Liver (tissue), 3 donors: ENCODE data around the gene TRPM8.
A peak's percentile ranks its signal among the peaks of the same experiment; 100 is the strongest.

Source experiments
- FOXA1 ChIP-seq: IDR thresholded peaks from 2 replicates; pipeline ENCODE4 v1.6.1; 2016; ENCODE audit warnings: antibody characterized with exemption
- FOXA2 ChIP-seq: IDR thresholded peaks from 2 replicates; pipeline ENCODE4 v1.6.1; 2016; ENCODE audit warnings: antibody characterized with exemption
- HNF4G ChIP-seq: IDR thresholded peaks from 2 replicates; pipeline ENCODE4 v1.6.1; 2016; ENCODE audit warnings: antibody characterized with exemption
- JUND ChIP-seq, 2 donors: IDR thresholded peaks; 2 replicates each; pipeline ENCODE4 v1.6.1; 2016; ENCODE audit warnings: antibody characterized with exemption in 2 of 2
- RAD21 ChIP-seq, 2 donors: IDR thresholded peaks; 2 replicates each; pipeline ENCODE4 v1.6.1; 2016; ENCODE audit warnings: antibody characterized with exemption in 2 of 2, mild to moderate bottlenecking in 2 of 2
- RXRA ChIP-seq, 2 donors: IDR thresholded peaks; 2 replicates each; pipeline ENCODE4 v1.6.1; 2017 to 2018; ENCODE audit warnings: antibody characterized with exemption in 2 of 2, mild to moderate bottlenecking in 1 of 2
- SP1 ChIP-seq: IDR thresholded peaks from 2 replicates; pipeline ENCODE4 v1.6.1; 2018; ENCODE audit warnings: antibody characterized with exemption, mild to moderate bottlenecking
- TAF1 ChIP-seq: conservative IDR thresholded peaks from 2 replicates; pipeline ENCODE4 v1.6.1; 2016; ENCODE audit warnings: antibody characterized with exemption, mild to moderate bottlenecking
- YY1 ChIP-seq: IDR thresholded peaks from 2 replicates; pipeline ENCODE4 v1.6.1; 2016; ENCODE audit warnings: antibody characterized with exemption, mild to moderate bottlenecking
- TF ChIP-seq, protein P1 (sequence below): fragments of 150-350 bp; IDR thresholded peaks from 2 replicates; pipeline ENCODE4 v1.5.1; 2017; ENCODE audit warnings: improper control_type of control experiment, low read depth, low read length; ENCODE audit not compliant: missing input control
- TF ChIP-seq, protein P2 (sequence below): IDR thresholded peaks from 2 replicates; pipeline ENCODE4 v1.6.1; 2016; ENCODE audit warnings: antibody characterized with exemption
- TF ChIP-seq, protein P3 (sequence below): IDR thresholded peaks from 2 replicates; pipeline ENCODE4 v1.6.1; 2016; ENCODE audit warnings: antibody characterized with exemption, mild to moderate bottlenecking
- donor health status: healthy.
- donor health status: healthy.

DNA sequence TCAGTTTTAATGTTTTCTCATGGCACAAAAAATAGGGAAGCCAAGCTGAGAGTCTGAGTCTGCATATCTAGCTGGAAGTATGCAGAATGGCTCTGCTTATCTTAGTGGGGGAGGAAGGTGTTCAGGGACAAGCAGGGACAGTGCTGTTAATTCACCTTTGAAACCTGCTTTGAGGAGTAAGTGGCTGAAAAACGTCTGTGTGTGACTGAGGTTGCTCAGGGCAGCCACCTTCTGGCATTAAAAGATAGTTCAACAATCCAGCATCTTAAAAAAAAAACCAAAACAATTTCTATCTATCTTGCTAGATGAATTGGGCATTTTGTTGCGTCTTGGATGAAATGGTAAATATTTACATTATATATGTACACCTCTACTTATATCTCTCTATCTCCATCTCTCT is 2.0 kb upstream of the TRPM8 start:
- TF ChIP-seq, protein P1, sequence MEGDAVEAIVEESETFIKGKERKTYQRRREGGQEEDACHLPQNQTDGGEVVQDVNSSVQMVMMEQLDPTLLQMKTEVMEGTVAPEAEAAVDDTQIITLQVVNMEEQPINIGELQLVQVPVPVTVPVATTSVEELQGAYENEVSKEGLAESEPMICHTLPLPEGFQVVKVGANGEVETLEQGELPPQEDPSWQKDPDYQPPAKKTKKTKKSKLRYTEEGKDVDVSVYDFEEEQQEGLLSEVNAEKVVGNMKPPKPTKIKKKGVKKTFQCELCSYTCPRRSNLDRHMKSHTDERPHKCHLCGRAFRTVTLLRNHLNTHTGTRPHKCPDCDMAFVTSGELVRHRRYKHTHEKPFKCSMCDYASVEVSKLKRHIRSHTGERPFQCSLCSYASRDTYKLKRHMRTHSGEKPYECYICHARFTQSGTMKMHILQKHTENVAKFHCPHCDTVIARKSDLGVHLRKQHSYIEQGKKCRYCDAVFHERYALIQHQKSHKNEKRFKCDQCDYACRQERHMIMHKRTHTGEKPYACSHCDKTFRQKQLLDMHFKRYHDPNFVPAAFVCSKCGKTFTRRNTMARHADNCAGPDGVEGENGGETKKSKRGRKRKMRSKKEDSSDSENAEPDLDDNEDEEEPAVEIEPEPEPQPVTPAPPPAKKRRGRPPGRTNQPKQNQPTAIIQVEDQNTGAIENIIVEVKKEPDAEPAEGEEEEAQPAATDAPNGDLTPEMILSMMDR, result peak; percentile 21
- peak; percentile 50 to 60 for TF ChIP-seq RAD21 (IDR thresholded peaks at IDR 0.05)
- no peak for TF ChIP-seq FOXA1
- TF ChIP-seq SP1, result no peak
- TF ChIP-seq HNF4G, result no peak
- TF ChIP-seq, protein P2, sequence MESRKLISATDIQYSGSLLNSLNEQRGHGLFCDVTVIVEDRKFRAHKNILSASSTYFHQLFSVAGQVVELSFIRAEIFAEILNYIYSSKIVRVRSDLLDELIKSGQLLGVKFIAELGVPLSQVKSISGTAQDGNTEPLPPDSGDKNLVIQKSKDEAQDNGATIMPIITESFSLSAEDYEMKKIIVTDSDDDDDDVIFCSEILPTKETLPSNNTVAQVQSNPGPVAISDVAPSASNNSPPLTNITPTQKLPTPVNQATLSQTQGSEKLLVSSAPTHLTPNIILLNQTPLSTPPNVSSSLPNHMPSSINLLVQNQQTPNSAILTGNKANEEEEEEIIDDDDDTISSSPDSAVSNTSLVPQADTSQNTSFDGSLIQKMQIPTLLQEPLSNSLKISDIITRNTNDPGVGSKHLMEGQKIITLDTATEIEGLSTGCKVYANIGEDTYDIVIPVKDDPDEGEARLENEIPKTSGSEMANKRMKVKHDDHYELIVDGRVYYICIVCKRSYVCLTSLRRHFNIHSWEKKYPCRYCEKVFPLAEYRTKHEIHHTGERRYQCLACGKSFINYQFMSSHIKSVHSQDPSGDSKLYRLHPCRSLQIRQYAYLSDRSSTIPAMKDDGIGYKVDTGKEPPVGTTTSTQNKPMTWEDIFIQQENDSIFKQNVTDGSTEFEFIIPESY, result no peak
- TF ChIP-seq JUND (IDR thresholded peaks at IDR 0.05), result no peak
- no peak for TF ChIP-seq RXRA (IDR thresholded peaks at IDR 0.05)
- TF ChIP-seq YY1, result no peak
- TF ChIP-seq FOXA2, result no peak
- TF ChIP-seq TAF1, result no peak
- TF ChIP-seq, protein P3, sequence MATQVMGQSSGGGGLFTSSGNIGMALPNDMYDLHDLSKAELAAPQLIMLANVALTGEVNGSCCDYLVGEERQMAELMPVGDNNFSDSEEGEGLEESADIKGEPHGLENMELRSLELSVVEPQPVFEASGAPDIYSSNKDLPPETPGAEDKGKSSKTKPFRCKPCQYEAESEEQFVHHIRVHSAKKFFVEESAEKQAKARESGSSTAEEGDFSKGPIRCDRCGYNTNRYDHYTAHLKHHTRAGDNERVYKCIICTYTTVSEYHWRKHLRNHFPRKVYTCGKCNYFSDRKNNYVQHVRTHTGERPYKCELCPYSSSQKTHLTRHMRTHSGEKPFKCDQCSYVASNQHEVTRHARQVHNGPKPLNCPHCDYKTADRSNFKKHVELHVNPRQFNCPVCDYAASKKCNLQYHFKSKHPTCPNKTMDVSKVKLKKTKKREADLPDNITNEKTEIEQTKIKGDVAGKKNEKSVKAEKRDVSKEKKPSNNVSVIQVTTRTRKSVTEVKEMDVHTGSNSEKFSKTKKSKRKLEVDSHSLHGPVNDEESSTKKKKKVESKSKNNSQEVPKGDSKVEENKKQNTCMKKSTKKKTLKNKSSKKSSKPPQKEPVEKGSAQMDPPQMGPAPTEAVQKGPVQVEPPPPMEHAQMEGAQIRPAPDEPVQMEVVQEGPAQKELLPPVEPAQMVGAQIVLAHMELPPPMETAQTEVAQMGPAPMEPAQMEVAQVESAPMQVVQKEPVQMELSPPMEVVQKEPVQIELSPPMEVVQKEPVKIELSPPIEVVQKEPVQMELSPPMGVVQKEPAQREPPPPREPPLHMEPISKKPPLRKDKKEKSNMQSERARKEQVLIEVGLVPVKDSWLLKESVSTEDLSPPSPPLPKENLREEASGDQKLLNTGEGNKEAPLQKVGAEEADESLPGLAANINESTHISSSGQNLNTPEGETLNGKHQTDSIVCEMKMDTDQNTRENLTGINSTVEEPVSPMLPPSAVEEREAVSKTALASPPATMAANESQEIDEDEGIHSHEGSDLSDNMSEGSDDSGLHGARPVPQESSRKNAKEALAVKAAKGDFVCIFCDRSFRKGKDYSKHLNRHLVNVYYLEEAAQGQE, result no peak
